CD4-positive, alpha-beta T cell treated with Interleukin-4 for 4 hours (primary cell): ENCODE data around the gene DMBT1.
"Not testable (repeated sequence)": the region's sequence is repeated elsewhere in the genome, so short reads cannot be mapped to it uniquely, and the experiment has no call there.

ENCODE experiments used
- DNase-seq: peaks from one replicate; pipeline ENCODE4 v3.0.0-alpha.2; 2020

DMBT1 gene

DNA sequence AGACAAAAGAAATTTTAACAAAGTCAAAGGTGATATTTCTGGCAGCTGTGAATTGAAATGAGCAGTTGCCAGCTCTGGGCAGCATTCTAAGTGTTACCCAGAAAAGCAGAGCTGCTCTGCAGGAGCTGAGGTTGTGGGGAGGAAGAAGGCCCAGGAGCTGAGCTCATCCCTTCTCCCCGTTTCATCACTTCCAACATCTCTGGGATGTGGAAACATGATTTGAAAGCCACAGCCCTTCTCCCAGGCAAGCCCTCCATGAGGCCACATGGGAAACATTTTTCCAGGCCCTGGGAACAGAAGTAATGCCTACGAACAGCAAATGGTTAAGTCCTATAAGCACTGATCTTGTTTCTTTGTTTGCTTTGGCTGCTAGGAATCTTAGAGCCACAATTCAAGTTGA is 10.9 kb upstream of the DMBT1 start:
- no peak for DNase-seq

DNA sequence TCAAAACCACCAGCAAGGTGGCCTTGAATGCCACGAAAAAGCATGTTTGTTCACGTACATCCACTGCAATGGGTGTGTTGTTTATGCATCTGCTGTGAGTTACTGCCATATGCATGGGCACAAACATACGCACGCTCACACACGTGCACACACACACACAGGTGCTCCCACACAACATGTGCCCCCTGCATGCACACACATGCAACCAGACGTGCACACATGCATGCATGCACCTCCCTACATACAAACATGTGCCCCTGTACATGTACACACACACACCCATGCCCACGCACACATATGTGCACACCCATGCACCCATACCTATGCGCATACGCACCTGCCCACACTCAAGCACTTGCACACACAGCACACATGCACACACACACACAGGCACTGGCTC is 10.1 kb upstream of the DMBT1 start:
- no peak for DNase-seq

- DNase-seq: no peak
Measured at GRCh38 chr10:122550983-122551382, 9.6 kb upstream of the DMBT1 start.

DNA sequence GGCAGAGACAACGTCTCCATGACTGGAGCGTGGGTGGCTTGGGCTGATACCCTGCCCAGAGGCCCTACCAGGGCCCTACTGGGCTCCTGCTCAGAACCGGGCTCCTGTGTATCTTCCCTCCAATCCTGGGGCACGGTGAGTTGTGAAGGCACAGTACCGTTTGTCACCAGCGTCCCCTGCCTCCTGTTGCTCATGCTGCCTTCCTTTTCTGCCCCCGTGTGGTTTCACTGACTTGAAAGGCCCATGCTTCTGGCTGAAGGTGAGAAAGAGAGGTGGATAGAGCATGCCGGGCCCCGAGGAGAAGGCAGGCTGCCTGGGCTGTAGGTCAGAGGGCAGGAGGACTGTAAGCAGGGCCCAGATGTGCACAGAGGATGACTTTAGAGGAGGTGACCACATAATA is 9.1 kb upstream of the DMBT1 start:
- DNase-seq: peak; percentile 44

- DNase-seq: no peak
Measured at GRCh38 chr10:122553341-122553740, 7.2 kb upstream of the DMBT1 start.

- DNase-seq: no peak
Measured at GRCh38 chr10:122554131-122555036, 6.2 kb upstream of the DMBT1 start.

- no peak for DNase-seq
Measured at GRCh38 chr10:122555442-122555841, 5.1 kb upstream of the DMBT1 start.

GRCh38 chr10:122557516-122557915 is 3.0 kb upstream of the DMBT1 start:
- no peak for DNase-seq

DNA sequence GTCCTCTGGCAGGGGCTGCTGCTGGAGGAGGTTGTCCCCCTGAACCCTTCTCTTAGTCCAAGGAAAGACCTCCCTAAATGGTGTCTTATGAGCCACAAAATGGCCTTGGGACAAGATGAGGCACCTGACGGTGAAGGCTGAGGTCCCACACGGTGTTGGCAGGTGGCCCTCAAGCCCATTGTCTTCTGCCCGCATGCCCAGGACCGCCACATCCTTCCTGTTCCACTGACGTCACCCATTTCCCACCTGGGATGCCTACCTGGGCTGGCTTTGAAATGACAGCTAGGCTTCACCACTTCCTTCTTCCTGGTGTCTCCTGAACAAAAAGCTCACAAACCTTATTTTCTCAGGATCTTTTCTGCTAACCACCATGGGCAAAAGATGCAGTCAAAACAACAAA is 2.1 kb upstream of the DMBT1 start:
- DNase-seq: peak; percentile 3

DNA sequence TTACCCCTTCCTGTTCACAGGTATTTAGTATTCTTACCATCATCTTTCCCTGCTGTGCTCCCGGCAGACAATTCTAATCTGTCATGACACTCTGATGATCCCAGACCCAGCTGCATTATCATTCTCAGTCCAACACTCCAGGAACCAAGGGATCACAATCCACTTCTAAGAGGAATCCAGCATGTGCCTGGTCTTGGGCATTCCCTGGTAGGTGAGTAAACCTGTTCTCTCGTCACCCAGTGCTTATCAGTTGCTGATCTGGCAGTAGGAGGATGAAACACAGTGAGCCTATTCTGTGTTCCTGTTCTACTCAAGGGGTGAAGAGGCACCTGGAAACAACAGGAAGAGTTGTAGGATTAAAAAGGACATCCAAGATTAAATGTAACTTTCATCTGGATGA is 1.3 kb upstream of the DMBT1 start:
- DNase-seq: no peak

DNA sequence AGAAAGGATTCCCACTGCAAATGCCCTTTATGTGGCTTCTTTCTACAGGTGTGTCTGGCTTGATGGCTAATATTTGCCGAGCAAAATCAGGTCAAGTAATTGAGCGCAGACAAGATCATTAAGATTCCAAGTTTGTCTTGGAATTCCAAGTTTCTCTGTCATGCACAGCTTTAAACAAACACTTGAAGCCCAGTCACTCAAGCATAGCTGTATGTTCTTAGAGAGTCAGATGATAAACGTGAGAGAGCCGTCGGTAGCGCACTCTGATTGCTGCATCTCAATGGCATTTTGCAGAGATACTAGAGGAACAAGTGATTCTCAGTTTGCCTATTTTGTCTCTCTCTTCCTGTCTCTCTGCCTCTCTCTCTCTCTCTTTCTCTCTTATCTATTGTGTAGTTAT is 658 bp downstream of the DMBT1 start:
- DNase-seq: no peak

DNA sequence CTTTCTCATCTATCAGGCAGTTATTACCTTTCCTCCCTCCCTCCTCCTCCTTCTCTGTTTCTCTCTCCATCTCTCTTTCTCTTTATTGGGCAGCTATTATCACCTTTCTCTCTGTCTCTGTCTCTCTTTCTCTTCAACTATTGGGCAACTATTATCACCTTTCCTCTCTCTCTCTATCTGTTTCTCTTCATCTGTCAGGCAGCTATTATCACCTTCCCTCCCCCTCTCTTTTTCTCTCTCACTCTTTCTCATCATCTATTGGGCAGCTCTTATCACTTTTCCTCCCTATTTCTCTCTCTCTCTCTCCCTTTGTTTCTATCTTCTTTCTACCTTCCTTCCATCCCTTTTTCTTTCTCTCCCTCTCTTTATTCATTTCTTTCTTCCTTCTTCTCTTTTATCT is 1.2 kb downstream of the DMBT1 start:
- DNase-seq: no peak

GRCh38 chr10:122564980-122565379 is 4.4 kb downstream of the DMBT1 start:
- DNase-seq: no peak

DNA sequence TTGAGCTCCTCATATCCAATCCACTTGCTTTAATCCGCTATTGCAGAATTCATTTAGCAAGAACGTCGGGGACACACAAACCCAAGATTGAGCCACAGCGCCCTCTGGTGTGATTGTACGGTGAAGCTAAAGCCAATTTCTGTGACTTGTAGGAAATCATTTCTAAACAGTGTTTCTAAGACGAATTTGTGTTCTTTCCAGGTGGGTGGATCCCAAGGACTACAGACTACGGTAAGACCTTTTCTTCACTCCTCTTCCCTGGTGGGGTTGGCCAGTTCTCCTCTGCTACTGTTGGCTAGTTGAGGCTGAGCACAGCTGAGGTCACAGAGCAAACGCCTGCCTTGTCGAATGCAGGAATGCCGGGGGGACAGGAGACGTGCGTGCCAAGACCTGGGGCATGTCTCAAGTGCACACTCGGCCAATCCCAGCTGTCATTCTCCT is 5.2 kb downstream of the DMBT1 start:
- peak; percentile 70 for DNase-seq

GRCh38 chr10:122566632-122567031 is 6.1 kb downstream of the DMBT1 start:
- no peak for DNase-seq

- peak; percentile 10 for DNase-seq
Measured at GRCh38 chr10:122567056-122567660, 6.6 kb downstream of the DMBT1 start.

- no peak for DNase-seq
Measured at GRCh38 chr10:122568551-122568950, 8.0 kb downstream of the DMBT1 start.

- no peak for DNase-seq
Measured at GRCh38 chr10:122570920-122571319, 10.4 kb downstream of the DMBT1 start.

DNA sequence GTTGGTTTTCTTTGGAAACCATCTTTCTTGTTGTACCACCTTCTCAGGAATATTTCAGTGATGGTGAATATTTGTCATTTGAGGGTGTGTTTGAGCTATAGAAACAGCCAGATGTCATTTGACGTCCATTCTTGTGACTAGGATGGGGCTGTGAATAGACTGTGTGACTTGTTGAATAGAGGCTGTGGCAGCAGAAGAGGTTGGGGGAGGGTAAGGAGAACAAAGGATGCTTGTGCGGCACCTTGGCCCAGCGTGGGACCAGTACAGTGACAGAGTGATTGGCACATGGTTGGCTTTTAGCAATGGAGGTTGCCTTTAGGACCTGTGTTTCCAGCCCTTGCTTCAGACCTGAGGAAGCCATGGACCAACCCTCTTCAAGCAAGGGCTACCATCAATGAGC is 11.3 kb downstream of the DMBT1 start:
- DNase-seq: no peak

GRCh38 chr10:122575776-122576175 is 15.2 kb downstream of the DMBT1 start:
- DNase-seq: no peak

- DNase-seq: no peak
Measured at GRCh38 chr10:122576291-122576690, 15.7 kb downstream of the DMBT1 start.

- no peak for DNase-seq
Measured at GRCh38 chr10:122577311-122577885, 16.8 kb downstream of the DMBT1 start.

DNA sequence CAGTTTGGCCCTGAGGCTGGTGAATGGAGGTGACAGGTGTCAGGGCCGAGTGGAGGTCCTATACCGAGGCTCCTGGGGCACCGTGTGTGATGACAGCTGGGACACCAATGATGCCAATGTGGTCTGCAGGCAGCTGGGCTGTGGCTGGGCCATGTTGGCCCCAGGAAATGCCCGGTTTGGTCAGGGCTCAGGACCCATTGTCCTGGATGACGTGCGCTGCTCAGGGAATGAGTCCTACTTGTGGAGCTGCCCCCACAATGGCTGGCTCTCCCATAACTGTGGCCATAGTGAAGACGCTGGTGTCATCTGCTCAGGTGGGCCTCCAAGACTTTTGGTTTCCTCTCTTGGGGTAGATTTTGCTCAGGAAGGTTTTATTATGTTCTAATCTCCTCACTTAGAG is 25.5 kb downstream of the DMBT1 start:
- not testable (repeated sequence) for DNase-seq

GRCh38 chr10:122587098-122587760 is 26.7 kb downstream of the DMBT1 start:
- no peak for DNase-seq
